ENCODE results near the gene IL12RB2. TPM values are rescaled to one million over a fixed set of nuclear protein-coding genes. Genes with fewer than 3 reads are reported as not detected.

The IL12RB2 gene
- polyA plus RNA-seq, 1 experiment = not detected

DNA sequence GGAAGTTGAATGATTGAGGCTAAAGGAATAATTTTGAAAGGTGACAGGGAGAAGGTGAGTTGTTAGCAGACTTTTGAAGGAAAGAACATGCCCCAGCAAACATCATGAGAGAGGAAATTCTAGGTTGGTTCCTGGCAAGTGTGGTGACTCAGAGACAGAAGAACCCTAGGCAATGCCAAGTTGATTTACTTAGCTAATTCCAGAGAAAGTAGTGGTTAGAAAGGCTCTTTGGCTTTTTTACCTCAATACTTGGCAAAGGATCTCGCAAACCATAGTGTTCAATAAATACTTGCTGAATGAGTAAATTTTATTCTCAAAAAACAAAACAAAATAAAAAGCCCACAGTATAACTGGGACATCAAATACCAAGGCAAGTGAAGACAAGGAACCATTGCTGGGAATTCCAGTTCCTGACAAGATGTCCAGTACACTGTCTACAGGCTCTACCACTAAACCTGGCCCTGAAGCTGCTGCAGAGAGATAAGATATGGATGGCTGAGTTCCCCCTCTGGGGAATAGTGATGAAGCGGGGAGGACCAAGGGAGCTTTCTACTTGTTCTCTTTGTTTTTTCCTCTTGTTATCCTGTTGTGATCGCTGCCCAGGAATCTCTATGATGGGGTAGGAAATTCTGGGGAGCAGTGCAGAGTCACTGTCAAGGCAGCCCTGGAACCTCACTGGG, 48.2 kb downstream of the IL12RB2 start:
- Histone ChIP-seq H3K36me3 (ENCODE audit: control insufficient read depth, insufficient read depth, low read length) (no peaks in the 10 kb centered on the region), H3K27me3 (ENCODE audit: control insufficient read depth, insufficient read depth, low read length) (no peaks in the 10 kb centered on the region), H3K4me3 (ENCODE audit: low read depth, low read length) (no peak overlapping the region)
- ChIA-PET POLR2A (interaction anchor here (0.5 kb wide), 1 partner anchor 410 kb away, joined by 4 read pairs; no protein-coding TSS in a partner anchor), CTCF (interaction anchor here (1.0 to 2.9 kb wide), 7 partner anchors 8 to 145 kb away, joined by 3 to 22 read pairs (median 3); no protein-coding TSS in a partner anchor)
- DNase-seq (ENCODE audit: low read depth) = peak; percentile 83
- TF ChIP-seq, protein P1, sequence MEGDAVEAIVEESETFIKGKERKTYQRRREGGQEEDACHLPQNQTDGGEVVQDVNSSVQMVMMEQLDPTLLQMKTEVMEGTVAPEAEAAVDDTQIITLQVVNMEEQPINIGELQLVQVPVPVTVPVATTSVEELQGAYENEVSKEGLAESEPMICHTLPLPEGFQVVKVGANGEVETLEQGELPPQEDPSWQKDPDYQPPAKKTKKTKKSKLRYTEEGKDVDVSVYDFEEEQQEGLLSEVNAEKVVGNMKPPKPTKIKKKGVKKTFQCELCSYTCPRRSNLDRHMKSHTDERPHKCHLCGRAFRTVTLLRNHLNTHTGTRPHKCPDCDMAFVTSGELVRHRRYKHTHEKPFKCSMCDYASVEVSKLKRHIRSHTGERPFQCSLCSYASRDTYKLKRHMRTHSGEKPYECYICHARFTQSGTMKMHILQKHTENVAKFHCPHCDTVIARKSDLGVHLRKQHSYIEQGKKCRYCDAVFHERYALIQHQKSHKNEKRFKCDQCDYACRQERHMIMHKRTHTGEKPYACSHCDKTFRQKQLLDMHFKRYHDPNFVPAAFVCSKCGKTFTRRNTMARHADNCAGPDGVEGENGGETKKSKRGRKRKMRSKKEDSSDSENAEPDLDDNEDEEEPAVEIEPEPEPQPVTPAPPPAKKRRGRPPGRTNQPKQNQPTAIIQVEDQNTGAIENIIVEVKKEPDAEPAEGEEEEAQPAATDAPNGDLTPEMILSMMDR (IDR thresholded peaks at IDR 0.05; ENCODE audit: insufficient read depth, low read depth, low read length) = no peak

DNA sequence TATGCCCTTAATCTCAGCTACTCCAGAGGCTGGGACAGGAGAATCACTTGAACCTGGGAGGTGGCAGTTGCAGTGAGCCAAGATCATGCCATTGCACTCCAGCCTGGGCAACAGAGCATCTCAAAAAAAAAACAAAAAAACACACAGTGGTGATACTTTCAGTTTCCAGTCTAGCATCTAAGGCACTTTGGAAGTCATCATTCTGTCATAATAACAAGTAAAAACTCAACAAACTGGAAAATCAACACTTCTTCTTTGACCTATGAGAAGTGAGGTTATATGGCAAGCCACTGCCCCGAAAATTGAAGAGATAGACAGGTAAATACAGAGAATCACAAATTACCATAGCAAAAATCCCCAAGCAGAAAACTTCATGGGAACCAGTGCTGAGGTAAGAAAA, 51.9 kb downstream of the IL12RB2 start:
- TF ChIP-seq, protein P1 (IDR thresholded peaks at IDR 0.05; ENCODE audit: insufficient read depth, low read depth, low read length) = no peak

GRCh38 chr1:67361641-67362040, 54.0 kb downstream of the IL12RB2 start:
- H3K27me3 ChIP-seq (ENCODE audit: control insufficient read depth, insufficient read depth, low read length) = no peaks in the 10 kb centered on the region
- TF ChIP-seq, protein P1 (IDR thresholded peaks at IDR 0.05; ENCODE audit: insufficient read depth, low read depth, low read length) = no peak
- ChIA-PET POLR2A (no interaction called here), CTCF (no interaction called here)
- no peak for DNase-seq (ENCODE audit: low read depth)
- H3K36me3 ChIP-seq (ENCODE audit: control insufficient read depth, insufficient read depth, low read length) = no peaks in the 10 kb centered on the region
- H3K4me3 ChIP-seq (ENCODE audit: low read depth, low read length) = no peak overlapping the region

More for the DNA sequence above, 51.9 kb downstream of the IL12RB2 start:
- no peaks in the 10 kb centered on the region for H3K27me3 ChIP-seq (ENCODE audit: control insufficient read depth, insufficient read depth, low read length)
- POLR2A ChIA-PET = no interaction called here
- DNase-seq (ENCODE audit: low read depth) = no peak
- CTCF ChIA-PET = interaction anchor here (1.6 kb wide), 1 partner anchor 12 kb away, joined by 8 read pairs; no protein-coding TSS in a partner anchor
- H3K4me3 ChIP-seq (ENCODE audit: low read depth, low read length) = no peak overlapping the region
- no peaks in the 10 kb centered on the region for H3K36me3 ChIP-seq (ENCODE audit: control insufficient read depth, insufficient read depth, low read length)

- no peaks in the 10 kb centered on the region for H3K27me3 ChIP-seq (ENCODE audit: control insufficient read depth, insufficient read depth, low read length)
- H3K4me3 ChIP-seq (ENCODE audit: low read depth, low read length) = no peak overlapping the region
- no peak for DNase-seq (ENCODE audit: low read depth)
- H3K36me3 ChIP-seq (ENCODE audit: control insufficient read depth, insufficient read depth, low read length) = no peaks in the 10 kb centered on the region
- ChIA-PET POLR2A (no interaction called here), CTCF (interaction anchor here (0.8 to 1.1 kb wide), 3 partner anchors 11 to 134 kb away, joined by 3 read pairs; no protein-coding TSS in a partner anchor)
- TF ChIP-seq, protein P1 (IDR thresholded peaks at IDR 0.05; ENCODE audit: insufficient read depth, low read depth, low read length) = no peak
These were observed 59.8 kb downstream of the IL12RB2 start for GRCh38 chr1:67367370-67368045.

DNA sequence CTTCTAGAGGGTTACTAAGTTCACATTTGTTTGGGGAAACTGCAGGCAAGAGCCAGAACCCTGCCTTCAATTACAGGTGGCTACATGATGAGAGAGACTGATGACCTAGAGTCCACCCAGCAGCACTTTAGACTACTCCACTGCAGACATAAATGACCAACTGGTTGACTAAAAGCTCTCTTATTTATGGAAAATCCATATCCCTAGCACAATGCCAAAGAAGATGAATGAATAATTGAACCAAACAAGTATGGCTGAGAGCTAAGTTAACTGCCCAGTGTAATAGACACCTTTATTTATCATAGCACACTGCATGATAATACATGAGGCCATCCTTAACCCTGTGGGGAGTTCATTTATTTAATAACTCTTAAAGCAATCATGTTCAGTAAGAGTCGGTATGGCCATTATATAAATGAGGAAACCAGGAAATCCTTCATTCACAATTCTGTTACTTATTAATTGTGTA, 60.4 kb downstream of the IL12RB2 start:
- TF ChIP-seq, protein P1 (IDR thresholded peaks at IDR 0.05; ENCODE audit: insufficient read depth, low read depth, low read length) = no peak
- POLR2A ChIA-PET = no interaction called here
- CTCF ChIA-PET = interaction anchor here (0.8 to 1.1 kb wide), 3 partner anchors 12 to 133 kb away, joined by 3 read pairs; no protein-coding TSS in a partner anchor
- Histone ChIP-seq H3K4me3 (ENCODE audit: low read depth, low read length) (no peak overlapping the region), H3K36me3 (ENCODE audit: control insufficient read depth, insufficient read depth, low read length) (no peaks in the 10 kb centered on the region), H3K27me3 (ENCODE audit: control insufficient read depth, insufficient read depth, low read length) (no peaks in the 10 kb centered on the region)
- no peak for DNase-seq (ENCODE audit: low read depth)
